GM18951 (cell line): ENCODE results near the gene GOSR2.

Experiments
- POLR2A ChIP-seq: IDR thresholded peaks from 4 replicates; pipeline ENCODE4 v1.6.1; 2011; ENCODE audit warnings: mild to moderate bottlenecking; ENCODE audit not compliant: insufficient read length, insufficient read depth; ENCODE audit errors: extremely low read depth
- in situ Hi-C: fragments of 300-500 bp; cut with MboI; formaldehyde crosslinking; loops from one replicate; pipeline ENCODE4 v1.12.0; 2022; ENCODE audit warnings: low sequenced_read_pairs, mixed read lengths, inconsistent platforms; ENCODE audit not compliant: unreplicated experiment

Gene GOSR2

GRCh38 chr17:46925185-46925868, 2.4 kb downstream of the GOSR2 start:
- in situ Hi-C loops = no loop called here
- no peak for TF ChIP-seq POLR2A

DNA sequence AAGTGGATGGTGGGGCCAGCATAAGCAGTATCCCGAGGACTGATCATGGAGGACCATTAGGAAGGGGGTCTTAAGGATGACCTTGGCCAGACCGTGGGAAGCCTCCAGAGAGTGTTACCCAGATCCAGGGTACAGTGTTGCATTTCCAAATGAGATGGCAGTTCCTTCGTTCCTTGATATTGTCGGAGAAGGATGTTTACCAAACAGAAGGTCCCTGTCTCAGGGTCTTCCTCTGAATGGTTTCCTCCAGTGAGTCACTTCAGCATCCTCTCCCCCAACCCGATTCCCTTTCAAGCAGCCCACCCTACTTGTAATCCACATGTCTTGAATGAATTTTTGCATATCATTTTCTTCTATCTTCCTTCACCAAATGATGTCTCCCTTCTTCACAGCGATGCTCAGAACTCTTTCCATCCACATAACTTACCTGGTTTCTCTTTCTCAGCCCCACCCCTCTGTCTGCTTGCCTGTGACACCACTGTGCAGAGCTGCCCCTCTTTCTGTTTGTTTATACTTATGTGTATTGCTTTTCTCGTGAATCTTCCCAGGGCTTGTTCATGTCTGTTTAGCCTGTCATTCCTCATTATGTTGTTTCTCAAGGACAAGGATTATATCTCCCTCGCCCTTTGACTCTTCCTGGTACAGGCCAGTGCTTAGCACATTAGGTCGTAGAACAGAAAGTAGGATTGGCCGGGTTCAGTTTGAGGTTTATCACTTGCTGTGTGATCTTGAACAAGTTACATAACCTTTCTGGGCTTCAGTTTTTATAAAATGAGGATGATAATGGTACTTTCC, 5.7 kb downstream of the GOSR2 start:
- in situ Hi-C loops = no loop called here
- TF ChIP-seq POLR2A = no peak

- in situ Hi-C loops = no loop called here
- no peak for TF ChIP-seq POLR2A
Measured at GRCh38 chr17:46929413-46929812, 6.5 kb downstream of the GOSR2 start.

GRCh38 chr17:46930051-46930450, 7.1 kb downstream of the GOSR2 start:
- TF ChIP-seq POLR2A = no peak
- in situ Hi-C loops = no loop called here

DNA sequence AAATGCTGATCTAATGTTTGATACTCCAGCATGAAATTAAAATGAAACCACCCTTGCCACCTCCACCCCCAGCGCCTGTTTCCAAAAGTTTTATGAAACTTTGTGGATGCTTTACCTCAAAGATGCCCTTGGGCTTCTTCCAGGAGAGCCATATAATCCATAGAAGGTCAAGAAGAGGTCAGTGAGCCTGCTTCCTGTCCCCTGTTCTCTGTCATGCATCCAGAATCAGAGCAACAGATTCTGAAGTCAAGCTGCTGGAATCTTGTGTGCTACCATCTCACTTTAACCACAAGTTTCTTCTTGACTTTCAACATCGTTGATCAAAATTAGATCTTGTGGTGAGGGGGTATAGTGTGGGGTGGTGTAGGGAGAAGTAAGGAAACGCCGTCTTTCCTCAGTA, 8.6 kb downstream of the GOSR2 start:
- in situ Hi-C loops = no loop called here
- TF ChIP-seq POLR2A = no peak

- in situ Hi-C loops = no loop called here
- TF ChIP-seq POLR2A = no peak
Measured at GRCh38 chr17:46935658-46936266, 12.8 kb downstream of the GOSR2 start.

DNA sequence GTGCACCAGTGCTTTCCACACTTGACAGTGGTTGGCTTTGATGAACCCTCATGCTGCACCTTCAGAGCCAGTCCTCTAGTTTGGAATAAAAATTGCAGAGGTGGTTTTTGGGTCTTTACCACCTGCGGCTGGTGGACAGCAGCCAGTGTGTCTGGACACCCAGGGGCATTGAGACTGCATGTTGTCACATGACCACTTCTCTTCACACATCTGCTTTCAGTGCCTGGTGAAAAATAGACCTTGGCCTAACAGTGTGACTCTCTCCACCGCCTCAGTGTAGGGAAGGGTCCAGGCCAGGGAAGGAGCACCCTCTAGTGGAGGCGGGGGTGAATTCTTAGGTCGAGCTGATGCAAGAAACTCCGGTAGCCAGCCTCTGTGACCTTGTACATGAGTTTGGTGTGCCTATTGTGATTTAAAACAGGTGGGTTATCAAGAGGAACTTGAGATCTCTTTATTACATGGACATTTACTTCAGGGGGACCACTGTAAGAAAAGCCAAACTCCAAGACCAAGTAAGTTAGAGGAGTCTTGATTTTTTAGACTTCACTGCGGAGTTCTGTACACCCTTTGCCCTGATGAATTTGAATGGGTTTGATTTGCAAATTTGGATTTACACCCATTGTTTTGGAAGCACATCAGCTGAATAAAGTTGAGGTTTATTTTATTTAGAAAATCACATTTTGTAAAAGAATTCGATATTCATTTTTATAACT, 17.9 kb downstream of the GOSR2 start:
- TF ChIP-seq POLR2A = no peak
- in situ Hi-C loops = no loop called here

DNA sequence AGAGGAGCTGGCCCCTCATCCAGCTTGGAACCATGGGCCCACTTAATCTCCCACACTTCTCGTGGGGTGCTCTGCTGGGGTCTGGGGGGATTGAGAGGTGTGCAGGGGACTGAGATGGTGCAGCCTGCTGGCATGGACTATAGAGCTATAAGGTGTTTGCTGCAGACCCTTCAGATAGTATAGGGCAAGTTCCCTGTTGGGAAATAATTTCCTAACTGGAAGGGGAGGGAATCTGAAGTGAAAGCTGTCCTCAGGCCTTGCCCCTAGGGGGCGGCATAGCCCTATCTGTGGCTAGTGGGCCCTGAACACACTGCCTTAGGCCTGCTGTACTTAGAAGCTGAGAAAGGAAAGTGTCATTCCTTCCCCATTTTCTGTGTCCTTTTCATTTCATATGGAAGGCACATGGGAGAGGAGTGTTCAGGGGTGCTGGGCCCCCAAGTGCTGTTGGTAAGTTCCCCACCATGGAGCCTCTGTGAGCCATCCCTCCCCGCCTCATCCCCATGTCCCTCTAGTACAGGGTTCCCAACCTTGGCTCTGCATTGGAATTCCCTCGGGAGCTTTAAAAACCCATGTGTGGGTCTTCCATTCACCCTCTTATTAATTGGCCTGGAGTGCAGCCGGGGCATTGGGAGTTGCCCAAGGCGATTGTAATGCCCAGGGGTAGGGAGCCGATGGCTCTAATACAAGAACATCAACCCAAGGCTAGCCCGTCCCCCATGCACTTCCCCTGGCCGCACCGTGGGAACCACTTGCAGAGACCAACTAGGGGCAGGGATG, 19.7 kb downstream of the GOSR2 start:
- in situ Hi-C loops = no loop called here
- no peak for TF ChIP-seq POLR2A

DNA sequence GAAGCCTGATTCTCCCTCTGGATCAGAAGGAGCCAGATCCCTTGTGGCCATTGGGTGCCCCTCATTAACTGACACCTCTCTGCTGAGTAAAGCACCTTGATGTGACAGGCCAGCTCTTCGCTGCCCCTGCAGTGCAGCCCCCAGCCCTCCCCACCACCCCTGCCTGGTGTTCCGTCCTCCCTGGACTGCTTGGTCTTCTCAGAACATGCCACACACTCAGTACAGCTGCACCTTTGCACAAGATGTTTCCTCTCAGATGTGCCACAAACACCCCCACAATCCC, 20.2 kb downstream of the GOSR2 start:
- in situ Hi-C loops = no loop called here
- no peak for TF ChIP-seq POLR2A

DNA sequence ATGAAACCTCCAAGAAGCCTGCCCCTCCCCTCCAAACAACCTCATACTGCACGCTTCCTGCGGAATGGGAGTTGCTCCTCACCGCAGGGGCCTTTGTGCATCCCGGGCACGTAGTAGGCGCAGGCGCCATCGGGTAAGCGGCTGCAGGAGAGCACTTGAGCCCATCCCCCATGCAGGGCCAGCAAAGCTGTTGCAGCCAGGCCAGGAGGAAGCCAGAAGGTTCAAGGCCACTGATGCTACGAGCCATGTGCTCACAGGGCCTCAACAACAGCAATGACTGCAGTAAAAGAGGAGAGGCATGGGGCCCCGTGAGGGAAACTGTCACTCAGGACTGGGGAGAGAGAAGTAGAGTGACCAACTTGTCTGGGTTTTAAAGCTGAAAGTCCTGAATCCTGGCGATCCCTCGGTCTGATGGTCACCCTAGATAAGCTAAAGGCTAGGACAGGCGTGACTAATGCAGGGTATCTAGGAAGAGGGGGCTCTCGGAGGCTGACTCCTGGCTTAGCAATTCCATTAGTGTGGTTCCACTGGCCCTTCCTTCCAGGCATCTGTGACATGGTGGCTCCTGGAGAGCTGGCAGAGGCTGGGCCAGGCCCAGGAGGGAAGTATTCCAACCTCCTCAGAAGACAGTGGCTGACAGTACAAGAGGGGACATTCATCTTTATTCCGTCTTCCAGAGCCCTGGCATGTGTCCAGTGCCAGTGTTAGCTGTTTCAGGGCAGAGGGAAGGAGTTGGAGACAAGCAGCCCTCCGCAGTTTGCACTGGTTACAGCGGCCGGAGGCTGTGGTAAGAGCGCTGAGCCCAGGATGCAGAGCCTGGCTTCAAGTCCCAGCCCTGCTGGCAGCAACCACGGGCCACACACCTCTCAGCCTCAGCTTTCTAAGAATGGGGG, 20.8 kb downstream of the GOSR2 start:
- in situ Hi-C loops = no loop called here
- peak; percentile 27 for TF ChIP-seq POLR2A

- in situ Hi-C loops = no loop called here
- TF ChIP-seq POLR2A = no peak
Measured at GRCh38 chr17:46944931-46945330, 22.0 kb downstream of the GOSR2 start.

- TF ChIP-seq POLR2A = no peak
Measured at GRCh38 chr17:46947216-46947615, 24.3 kb downstream of the GOSR2 start.

GRCh38 chr17:46948544-46948943, 25.6 kb downstream of the GOSR2 start:
- no peak for TF ChIP-seq POLR2A
- in situ Hi-C loops = no loop called here

More at GRCh38 chr17:46947216-46947615, 24.3 kb downstream of the GOSR2 start:
- in situ Hi-C loops = no loop called here
